ENCODE data around the gene PSMC3. TPM values are rescaled to one million over a fixed set of nuclear protein-coding genes. Genes with fewer than 3 reads are reported as not detected.

Gene PSMC3
- total RNA-seq, 1 donor from 2014 or later: 186 TPM

DNA sequence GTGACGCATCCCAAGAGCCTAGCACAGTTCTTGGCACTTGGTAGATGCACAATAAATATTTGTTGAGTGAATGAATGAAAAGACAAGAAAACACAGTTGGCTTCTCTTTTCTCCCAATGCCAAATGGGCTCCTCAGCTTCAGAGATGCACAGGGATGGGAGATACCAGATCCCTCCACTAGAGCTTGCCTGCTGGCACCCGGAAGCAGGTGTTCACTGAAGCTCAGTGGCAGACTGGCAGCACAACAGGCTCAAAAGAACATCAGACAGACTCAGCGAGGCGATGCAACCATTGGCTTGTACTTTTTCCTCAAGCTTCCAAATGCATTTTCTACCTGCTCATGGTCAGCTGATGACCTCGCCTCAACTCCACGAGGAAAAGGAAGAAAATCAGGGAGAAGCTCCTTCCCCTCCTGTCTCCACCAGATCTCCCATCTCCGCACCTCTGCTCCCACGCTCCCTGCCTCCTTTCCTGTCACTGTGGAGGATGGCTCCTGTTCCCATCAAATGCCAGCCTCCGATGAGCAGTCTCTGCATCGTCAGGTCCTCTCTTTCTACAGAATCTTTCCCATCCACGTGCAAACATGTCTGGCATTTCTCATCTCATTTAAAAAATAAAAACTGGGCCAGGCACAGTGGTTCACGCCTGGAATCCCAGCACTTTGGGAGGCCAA lies 16.9 kb upstream of the PSMC3 start:
- no peak for DNase-seq (ENCODE audit: low read depth)

DNA sequence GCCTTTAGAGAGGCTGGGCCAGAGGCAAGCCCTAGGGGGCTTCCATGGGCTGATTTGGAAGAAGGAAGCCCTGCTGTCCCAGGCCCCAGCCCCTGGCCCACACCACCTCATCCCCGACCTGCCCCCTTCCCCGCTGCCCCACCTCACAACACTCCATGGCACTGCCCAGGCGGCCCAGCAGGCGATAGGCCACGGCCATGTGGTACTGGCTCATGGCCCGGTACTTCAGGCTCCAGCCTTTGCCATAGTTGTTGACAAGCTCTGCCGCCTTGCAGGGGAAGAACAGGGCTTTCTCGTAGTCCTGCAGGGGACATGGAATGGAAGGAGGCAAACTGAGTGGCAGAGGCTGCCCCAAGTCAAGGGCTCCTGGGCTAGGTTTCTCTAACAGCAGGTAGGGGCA lies 16.3 kb upstream of the PSMC3 start:
- no peak for DNase-seq (ENCODE audit: low read depth)

DNA sequence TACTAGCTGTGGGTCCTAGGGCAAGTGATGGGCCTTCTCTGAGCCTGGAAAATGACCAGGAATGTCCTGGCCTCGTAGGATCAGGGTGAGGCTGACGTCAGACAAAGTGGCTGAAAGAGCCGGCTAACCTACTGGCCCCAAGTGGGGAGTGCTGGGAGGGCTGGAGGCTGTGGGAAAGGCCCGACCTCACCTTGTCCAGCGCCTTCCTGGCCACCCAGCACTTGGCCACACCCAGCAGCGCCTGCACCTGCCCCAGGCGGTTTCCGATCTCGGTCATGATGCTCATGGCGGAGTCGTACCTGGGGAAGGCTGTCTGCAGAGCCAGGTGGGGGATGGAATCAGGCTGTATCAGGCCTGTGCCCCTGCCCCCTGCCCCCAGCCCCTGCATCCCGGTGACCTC lies 15.2 kb upstream of the PSMC3 start:
- DNase-seq (ENCODE audit: low read depth): no peak

DNA sequence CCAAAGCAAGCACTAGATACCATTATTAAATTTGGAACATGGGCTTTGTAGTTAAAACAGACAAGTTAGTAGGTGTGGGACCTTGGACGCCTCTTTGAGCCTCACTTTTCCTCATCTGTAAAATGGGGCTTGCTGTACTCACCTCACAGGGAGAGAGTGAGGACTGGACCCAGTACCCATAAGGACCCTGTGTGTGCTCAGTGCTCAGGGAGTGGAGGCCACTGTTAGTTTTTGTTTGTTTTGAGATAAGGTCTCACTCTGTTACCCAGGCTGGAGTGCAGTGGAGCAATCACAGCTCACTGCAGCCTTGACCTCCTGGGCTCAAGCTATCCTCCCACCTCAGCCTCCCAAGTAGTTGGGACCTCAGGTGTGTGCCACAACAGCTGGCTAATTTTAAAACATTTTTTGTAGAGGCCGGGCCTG lies 13.8 kb upstream of the PSMC3 start:
- no peak for DNase-seq (ENCODE audit: low read depth)

DNA sequence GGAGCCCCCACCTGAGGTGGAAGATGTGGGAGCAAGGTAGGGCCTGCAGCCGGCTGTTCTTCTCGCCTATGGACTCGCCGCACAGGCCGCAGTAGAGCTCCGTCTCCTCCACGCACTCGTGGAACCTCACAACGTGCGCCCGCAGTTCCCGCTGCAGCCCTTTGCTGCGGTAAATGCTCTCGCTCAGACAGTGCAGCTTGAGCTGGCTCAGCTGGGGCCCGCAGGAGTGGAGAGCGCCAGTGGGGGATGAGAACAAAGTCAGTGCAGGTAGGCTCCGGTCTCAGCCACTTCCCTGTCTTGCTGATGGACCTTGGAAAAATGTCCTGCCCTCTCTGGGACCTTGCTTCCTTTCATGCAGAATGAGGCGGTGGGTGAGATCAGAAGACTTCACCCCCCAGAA lies 12.5 kb upstream of the PSMC3 start:
- no peak for DNase-seq (ENCODE audit: low read depth)

DNA sequence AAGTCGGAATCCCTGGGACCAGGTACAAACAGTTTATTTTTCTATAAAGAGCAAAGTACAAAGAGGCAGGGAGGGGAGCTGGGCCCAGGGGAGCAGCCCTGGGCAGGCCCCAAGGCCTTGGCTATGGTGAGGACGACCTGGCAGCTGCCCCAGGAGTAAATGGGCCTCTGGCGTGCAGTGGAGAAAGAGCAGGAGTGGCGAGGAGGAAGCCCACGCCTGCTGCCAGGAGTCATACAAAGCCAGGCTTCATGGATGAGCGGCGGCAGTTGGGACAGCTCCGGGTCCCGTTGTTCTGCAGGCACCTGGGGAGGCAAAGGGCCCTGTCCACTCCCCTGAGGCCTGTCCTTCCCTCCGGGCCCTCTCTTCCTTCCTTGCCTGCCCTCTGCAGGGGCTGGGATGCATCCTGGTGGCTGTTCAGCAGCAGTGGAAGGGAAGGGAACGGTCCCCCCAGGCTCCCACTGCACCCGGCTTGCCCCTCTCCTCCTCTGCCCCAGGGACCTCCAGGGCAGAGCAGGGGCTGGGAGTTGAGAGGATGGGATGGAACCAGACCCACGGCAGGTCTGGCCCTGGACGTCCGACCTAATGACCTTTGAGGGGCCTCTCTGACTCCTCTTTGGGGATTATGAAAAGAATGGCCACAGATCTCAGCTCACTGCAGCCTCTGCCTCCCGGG lies 11.6 kb upstream of the PSMC3 start:
- no peak for DNase-seq (ENCODE audit: low read depth)

DNA sequence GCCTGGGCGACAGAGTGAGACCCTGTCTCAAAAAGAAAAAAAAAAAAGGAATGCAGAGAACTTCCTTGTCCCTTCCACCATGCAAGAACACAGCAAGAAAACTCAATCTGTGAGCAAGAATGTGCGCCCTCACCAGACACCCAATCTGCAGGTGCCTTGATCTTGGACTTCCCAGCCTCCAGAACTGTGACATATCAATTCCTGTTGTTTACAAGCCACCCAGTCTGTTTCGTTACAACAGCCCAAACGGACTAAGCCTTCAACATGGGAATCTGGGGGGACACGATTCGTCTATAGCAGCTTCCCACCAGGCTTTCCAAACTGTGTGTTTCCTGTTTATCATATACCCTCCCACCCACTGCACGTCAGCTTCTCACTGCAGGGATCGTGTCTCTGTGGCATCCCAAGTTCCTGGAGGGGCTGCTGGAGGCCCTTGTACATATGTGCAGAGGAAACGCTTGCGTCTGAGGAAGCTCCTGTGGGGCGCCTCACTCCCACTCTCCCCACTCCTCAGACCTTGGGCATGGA lies 11.0 kb upstream of the PSMC3 start:
- no peak for DNase-seq (ENCODE audit: low read depth)

DNA sequence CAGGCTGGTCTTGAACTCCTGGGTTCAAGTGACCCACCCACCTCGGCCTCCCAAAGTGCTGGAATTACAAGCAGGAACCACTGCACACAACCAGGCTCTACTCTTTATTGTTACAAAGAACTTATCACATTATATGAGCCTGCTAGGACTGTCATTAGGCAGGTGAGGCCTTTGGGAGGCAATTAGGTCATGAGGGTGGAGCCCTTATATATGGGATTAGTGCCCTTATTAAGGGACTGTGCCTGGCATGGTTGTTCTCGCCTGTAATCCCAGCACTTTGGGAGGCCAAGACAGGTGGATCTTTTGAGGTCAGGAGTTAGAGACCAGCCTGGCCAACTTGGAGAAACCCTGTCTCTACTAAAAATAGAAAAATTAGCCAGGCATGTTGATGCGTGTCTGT lies 10.5 kb upstream of the PSMC3 start:
- DNase-seq (ENCODE audit: low read depth): no peak

DNA sequence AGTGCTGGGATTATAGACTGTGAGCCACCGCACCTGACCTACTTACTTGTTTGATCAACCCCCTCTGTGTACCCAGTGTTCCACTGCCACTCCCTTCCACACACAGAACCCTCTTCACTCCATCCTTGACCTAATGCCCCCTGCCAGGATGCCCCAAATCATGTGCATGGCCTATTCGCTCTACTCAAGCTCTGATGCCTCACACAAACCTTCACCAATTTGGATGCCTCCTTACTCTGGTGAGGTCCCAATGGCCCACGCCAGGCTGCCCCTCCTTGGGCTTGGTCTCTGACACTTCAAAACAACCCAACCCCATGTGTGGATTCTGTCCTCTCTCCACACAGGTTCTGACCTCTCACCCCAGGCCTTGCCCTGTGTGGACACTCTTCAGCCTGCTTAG lies 9.4 kb upstream of the PSMC3 start:
- no peak for DNase-seq (ENCODE audit: low read depth)

DNA sequence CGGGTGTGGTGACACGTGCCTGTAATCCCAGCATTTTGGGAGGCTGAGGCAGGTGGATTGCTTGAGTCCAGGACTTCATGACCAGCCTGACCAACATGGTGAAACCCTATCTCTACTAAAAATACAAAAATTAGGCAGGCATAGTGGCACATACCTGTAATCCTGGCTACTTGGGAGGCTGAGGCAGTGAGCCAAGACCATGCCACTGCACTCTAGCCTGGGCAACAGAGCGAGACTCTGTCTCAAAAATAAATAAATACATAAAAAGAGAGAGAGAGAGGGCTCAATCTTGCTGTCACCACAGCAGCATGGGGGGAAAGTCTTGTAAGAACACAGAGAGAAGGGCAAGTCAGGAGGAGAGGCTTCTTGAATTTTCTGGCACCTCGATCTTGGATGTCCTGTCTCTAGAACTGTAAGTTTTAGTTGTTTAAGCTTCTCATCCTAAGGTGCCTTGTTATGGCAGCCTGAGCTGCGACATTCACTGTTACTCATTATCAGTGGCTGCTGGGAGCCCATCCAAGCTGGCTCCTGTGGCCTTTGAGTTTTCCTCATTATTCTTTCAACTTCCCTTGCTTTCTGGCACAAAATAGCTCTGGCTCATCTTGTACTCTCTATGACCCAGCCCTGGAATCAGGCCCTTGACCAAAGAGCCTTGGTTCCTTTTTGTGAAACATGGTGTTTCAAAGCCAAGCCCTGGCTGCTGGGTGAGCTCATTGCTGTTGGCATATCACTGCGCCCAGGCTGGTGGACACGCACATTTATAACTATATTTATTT lies 8.0 kb upstream of the PSMC3 start:
- peak; percentile 45 for DNase-seq (ENCODE audit: low read depth)

DNA sequence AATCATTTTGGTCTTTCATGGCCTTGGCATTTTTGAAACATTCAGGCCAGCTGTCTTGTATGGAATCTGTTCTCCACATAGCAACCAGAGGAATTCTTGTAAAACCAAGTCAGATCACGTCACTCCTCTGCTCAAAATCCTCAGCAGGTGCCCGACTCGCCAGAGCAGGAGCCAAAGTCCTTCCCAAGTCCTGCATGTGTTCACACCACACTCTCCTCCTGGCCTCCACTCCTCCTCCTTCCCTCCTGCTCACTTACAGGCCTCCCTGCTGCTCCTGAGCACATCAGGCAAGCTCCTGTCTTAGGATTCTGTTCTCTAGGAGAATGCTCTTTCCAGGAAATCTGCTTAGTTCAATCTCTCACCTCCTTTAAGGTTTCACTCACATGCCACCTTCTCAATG lies 6.9 kb upstream of the PSMC3 start:
- no peak for DNase-seq (ENCODE audit: low read depth)

DNA sequence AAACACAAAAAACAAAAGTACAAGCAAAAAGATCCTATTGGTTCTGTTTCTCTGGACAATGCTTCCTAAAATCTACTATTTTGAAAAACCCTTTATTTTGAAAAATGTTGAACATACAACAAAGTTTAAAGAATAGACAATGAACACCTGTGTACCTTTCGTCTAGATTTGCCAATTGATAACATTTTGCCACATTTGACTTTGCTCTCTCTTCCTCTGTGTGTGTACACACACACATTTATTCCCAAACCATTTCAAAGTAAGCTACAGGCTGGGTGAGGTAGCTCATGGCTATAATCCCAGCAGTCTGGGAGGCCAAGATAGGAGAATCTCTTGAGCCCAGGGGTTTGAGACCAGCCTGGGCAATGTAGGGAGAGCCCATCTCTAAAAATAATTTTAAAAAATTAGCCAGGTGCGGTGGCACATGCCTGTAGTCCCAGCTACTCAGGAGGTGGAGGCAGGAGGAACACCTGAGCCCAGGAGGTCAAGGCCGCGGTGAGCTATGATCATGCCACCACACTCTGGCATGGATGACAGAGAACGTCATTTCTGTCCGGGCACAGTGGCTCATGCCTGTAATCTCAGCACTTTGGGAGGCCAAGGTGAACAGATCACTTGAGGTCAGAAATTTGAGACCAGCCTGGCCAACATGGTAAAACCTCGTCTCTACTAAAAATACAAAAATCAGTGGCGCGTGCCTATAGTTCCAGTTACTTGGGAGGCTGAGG lies 5.3 kb upstream of the PSMC3 start:
- no peak for DNase-seq (ENCODE audit: low read depth)

DNA sequence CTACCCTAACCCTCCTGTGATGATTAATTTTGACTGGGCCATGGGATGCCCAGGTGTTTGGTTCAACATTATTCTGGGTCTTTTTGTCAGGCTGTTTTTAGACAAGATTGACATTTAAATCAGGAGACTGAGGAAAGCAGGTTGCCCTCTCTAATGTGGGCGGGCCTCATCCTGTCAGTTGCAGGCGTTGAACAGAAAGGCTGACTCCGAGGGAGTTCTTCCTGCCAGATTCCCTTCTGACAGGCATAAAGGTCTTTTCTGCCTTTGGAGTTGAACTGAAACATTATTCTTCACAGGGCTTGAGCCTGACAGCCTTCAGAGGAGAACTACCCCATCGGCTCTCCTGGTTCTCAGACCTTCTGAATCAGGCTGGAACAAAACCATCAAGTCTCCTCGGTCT lies 4.3 kb upstream of the PSMC3 start:
- DNase-seq (ENCODE audit: low read depth): no peak

DNA sequence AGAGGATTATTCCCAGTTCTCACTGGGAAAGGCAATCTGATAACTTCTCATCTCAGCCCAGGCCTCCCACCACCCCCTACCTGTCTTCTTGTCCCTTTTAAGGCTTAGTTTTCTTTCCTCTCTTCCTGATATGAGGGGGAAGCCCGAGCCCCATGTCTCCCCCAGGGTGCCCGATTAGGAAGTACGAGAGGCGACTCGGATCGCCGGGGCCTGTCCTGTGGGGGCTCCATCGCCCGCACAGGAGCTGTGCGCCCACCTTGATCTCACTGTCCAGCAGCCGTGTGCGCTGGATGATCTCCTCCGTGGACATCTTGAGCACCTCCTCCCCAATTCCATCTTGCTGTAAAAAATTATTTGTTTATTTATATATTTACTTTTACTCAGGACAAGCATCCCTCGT lies 628 bp downstream of the PSMC3 start:
- no peak for DNase-seq (ENCODE audit: low read depth)

DNA sequence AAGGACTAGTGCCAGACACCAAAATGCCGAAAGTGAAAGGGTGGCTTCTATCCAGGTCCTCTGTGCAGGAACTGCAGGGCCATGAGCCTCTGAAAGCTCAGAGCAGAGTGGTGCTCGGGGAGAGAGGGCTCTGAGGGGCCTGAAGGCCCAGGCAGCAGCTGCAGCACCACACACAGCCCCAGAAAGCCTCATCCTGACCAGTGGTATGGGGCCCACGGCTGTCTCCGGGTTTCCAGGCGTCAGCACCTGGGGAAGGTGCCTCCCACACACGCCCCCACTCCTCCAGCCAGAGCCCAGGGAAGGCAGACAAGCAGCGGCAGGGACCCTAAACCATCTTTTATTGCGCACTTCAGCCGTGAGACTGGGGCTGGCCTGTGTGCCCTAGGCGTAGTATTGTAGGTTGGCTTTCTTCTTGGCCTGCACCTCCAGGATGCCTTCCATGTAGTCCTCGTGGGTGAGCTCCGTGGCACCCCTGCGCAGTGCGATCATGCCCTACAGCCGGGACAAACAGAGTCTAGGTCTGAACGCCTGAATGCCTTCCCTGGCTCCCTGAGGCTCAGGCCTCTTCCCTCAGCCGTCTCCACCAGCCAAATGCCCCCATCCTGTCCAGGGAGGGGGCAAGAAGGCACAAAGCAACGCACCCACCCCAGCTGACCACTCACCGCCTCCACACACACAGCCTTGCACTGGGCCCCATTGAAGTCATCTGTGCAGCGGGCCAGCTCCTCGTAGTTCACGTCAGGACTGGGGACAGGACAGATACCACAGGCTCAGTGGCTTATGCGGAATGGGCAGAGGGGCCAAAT lies 7.6 kb downstream of the PSMC3 start:
- DNase-seq (ENCODE audit: low read depth): no peak

DNA sequence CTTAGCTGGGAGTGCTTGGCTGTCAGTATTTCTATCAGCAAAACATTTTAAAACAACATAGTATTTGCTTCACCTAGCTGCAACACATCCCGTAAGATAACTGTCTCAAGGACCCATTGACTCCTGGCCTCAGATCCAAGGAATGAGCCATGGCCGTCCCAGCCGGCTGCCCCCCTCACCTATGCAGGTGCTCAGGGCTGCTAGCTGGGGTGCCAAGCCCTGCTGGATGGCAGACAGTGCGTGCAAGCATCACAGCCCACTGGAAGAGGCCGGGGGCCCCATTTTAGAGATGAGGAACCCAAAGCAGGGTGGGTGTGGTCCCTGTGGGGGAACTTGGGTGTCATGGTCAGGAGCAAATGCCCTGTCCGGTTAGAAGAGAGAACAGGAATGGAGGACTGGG lies 8.5 kb downstream of the PSMC3 start:
- DNase-seq (ENCODE audit: low read depth): no peak

DNA sequence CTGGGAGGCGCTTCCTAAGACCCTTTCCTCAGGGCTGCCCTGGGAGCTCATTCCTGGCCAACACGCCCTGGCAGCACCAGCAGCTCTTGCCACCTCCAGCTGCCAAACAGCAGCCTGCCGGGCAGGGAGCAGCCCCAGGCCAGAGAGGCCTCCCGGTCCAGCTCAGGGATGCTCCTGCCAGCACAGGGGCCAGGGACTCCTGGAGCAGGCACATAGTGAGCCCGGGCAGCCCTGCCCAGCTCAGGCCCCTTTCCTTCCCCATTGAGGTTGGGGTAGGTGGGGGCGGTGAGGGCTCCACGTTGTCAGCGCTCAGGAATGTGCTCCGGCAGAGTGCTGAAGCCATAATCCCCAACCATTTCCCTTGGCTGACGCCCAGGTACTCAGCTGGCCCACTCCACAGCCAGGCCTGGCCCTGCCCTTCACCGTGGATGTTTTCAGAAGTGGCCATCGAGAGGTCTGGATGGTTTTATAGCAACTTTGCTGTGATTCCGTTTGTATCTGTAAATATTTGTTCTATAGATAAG lies 10.2 kb downstream of the PSMC3 start:
- peak; percentile 83 for DNase-seq (ENCODE audit: low read depth)

DNA sequence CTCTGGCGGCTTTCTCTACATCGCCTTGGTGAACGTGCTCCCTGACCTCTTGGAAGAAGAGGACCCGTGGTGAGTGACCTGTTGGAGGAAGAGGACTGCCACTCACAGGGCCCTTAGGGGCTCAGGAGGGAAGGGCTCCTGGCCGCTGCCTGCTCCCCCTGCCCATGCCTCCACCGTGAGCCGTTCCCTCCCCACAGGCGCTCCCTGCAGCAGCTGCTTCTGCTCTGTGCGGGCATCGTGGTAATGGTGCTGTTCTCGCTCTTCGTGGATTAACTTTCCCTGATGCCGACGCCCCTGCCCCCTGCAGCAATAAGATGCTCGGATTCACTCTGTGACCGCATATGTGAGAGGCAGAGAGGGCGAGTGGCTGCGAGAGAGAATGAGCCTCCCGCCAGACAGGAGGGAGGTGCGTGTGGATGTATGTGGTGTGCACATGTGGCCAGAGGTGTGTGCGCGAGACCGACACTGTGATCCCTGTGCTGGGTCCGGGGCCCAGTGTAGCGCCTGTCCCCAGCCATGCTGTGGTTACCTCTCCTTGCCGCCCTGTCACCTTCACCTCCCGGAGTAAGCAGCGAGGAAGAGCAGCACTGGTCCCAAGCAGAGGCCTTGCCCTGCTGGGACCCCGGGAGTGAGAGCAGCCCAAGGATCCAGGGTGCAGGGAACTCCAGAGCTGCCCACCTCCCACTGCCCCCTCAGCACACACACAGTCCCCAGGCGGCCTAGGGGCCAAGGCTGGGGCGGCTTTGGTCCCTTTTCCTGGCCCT lies 11.0 kb downstream of the PSMC3 start:
- DNase-seq (ENCODE audit: low read depth): no peak

DNA sequence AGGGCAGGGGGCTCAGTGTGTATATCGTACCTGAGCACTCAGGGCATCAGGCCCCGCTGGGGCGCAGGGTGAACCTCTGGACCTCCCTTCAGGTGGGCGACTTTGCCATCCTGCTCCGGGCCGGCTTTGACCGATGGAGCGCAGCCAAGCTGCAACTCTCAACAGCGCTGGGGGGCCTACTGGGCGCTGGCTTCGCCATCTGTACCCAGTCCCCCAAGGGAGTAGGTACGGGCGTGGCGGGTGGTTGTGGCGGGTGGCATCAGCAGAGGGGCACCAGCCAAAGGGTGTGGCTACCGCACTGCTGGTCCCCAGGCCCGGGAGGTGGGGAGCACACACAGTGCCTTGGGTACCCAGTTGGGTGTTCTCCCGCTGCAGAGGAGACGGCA lies 11.6 kb downstream of the PSMC3 start:
- DNase-seq (ENCODE audit: low read depth): no peak
